NB4 (cell line): ENCODE measurements around the gene GABBR2.
"Not testable (repeated sequence)": the region's sequence is repeated elsewhere in the genome, so short reads cannot be mapped to it uniquely, and the experiment has no call there.

Experiments
- DNase-seq: peaks from one replicate; pipeline ENCODE4 v3.0.0; 2010; ENCODE audit warnings: low read depth
- H3K4me3 ChIP-seq: one replicate; pipeline ENCODE4 v1.5.1; 2011; ENCODE audit warnings: mild to moderate bottlenecking, low read depth, low read length, moderate library complexity
- CTCF ChIP-seq: IDR thresholded peaks from one replicate; pipeline ENCODE4 v1.5.1; 2012; ENCODE audit warnings: low read depth, low read length
- MAX ChIP-seq: IDR thresholded peaks from 2 replicates; pipeline ENCODE4 v1.6.1; 2011; ENCODE audit warnings: low read depth, low read length
- MYC ChIP-seq: IDR thresholded peaks from 2 replicates; pipeline ENCODE4 v1.6.1; 2011; ENCODE audit warnings: low read depth, low read length
- POLR2A ChIP-seq: IDR thresholded peaks from 2 replicates; pipeline ENCODE4 v1.6.1; 2011; ENCODE audit warnings: mild to moderate bottlenecking; ENCODE audit not compliant: insufficient read length; ENCODE audit errors: extremely low read depth

GABBR2 gene

GRCh38 chr9:98502311-98502975, 206.3 kb downstream of the GABBR2 start:
- H3K4me3 ChIP-seq, result no peak overlapping the region
- no peak for DNase-seq
- no peak for TF ChIP-seq CTCF
- no peak for TF ChIP-seq POLR2A

GRCh38 chr9:98501819-98502218, 206.9 kb downstream of the GABBR2 start:
- TF ChIP-seq POLR2A (no peak), CTCF (no peak), MYC (no peak)
- H3K4me3 ChIP-seq, result no peak overlapping the region
- DNase-seq, result no peak

GRCh38 chr9:98501259-98501658, 207.5 kb downstream of the GABBR2 start:
- not testable (repeated sequence) for DNase-seq

GRCh38 chr9:98500337-98500919, 208.3 kb downstream of the GABBR2 start:
- no peak for DNase-seq
- TF ChIP-seq CTCF (no peak), MAX (no peak), MYC (no peak), POLR2A (no peak)
- no peak overlapping the region for H3K4me3 ChIP-seq

More at GRCh38 chr9:98501259-98501658, 207.5 kb downstream of the GABBR2 start:
- H3K4me3 ChIP-seq, result not testable (repeated sequence)

- TF ChIP-seq MYC (no peak), POLR2A (no peak), MAX (no peak), CTCF (no peak)
- H3K4me3 ChIP-seq, result no peak overlapping the region
- DNase-seq, result peak; percentile 39
These were observed 213.2 kb downstream of the GABBR2 start for GRCh38 chr9:98495530-98495929.

- no peak for TF ChIP-seq CTCF
- no peak for TF ChIP-seq MYC
- TF ChIP-seq POLR2A, result no peak
- DNase-seq, result no peak
- H3K4me3 ChIP-seq, result no peak overlapping the region
These were observed 213.9 kb downstream of the GABBR2 start for GRCh38 chr9:98494852-98495251.
